ENCODE data around the gene KCTD21. TPM values are rescaled to one million over a fixed set of nuclear protein-coding genes. Genes with fewer than 3 reads are reported as not detected.

Gene KCTD21
- total RNA-seq, 1 experiment from 2014 or later, result 9.7 TPM

- Histone ChIP-seq H3K9me3 (ENCODE audit: control insufficient read depth, insufficient read depth, low read depth, low read length) (no peaks in the 10 kb centered on the region), H3K27me3 (ENCODE audit: control insufficient read depth, insufficient read depth, low read length) (no peaks in the 10 kb centered on the region), H3K27ac (ENCODE audit: low read length) (no peak overlapping the region), H3K4me1 (ENCODE audit: control insufficient read depth, insufficient read depth, low read length) (no peaks in the 10 kb centered on the region), H3K4me3 (ENCODE audit: low read depth in 2 of 2, low read length in 2 of 2) (no peak overlapping the region), H3K36me3 (ENCODE audit: control insufficient read depth, insufficient read depth, low read length) (no peaks in the 10 kb centered on the region)
- ChIA-PET POLR2A (no interaction called here), CTCF (interaction anchor here (0.8 to 1.4 kb wide), 7 partner anchors 9 to 689 kb away, joined by 3 to 20 read pairs (median 4); partner anchors contain the start of gene GAB2)
- BruUV-seq (replicated peaks), result no TSS peak
- no peak for TF ChIP-seq POLR2AphosphoS5 (IDR thresholded peaks at IDR 0.05; ENCODE audit: low read depth, low read length)
- TF ChIP-seq REST (IDR thresholded peaks at IDR 0.05; ENCODE audit: insufficient read depth in 1 of 2, low read depth in 2 of 2, low read length in 1 of 2), result no peak
- in situ Hi-C loops (cut with HindIII; ENCODE audit: low pct_unique_long_range_greater_than_20kb, low sequenced_read_pairs), result no loop called here
- no peak for DNase-seq (ENCODE audit: low read depth, low spot score)
- no peak for ATAC-seq
- intact Hi-C loops (cut with micrococcal nuclease; ENCODE audit: unreplicated experiment), result loop anchor here (1.0 to 2.0 kb wide), 2 partner anchors 187 to 336 kb away; no protein-coding TSS in a partner anchor
Observed at GRCh38 chr11:78227921-78228320, 39.5 kb upstream of the KCTD21 start.

- H3K9me3 ChIP-seq (ENCODE audit: control insufficient read depth, insufficient read depth, low read depth, low read length), result no peaks in the 10 kb centered on the region
- no peak for ATAC-seq
- ChIA-PET POLR2A (no interaction called here), CTCF (interaction anchor here (1.4 kb wide), 1 partner anchor 337 kb away, joined by 20 read pairs; no protein-coding TSS in a partner anchor)
- H3K27ac ChIP-seq (ENCODE audit: low read length), result no peak overlapping the region
- intact Hi-C loops (cut with micrococcal nuclease; ENCODE audit: unreplicated experiment) (no loop called here), in situ Hi-C loops (cut with HindIII; ENCODE audit: low pct_unique_long_range_greater_than_20kb, low sequenced_read_pairs) (no loop called here)
- H3K27me3 ChIP-seq (ENCODE audit: control insufficient read depth, insufficient read depth, low read length), result no peaks in the 10 kb centered on the region
- TF ChIP-seq SIN3A (IDR thresholded peaks at IDR 0.05; ENCODE audit: borderline replicate concordance, insufficient read depth, low read depth, low read length) (no peak), POLR2AphosphoS5 (IDR thresholded peaks at IDR 0.05; ENCODE audit: low read depth, low read length) (no peak), REST (IDR thresholded peaks at IDR 0.05; ENCODE audit: insufficient read depth in 1 of 2, low read depth in 2 of 2, low read length in 1 of 2) (no peak), CTCF (IDR thresholded peaks at IDR 0.05) (no peak), TCF7L2 (IDR thresholded peaks at IDR 0.05; ENCODE audit: low read depth, low read length) (no peak)
- H3K4me1 ChIP-seq (ENCODE audit: control insufficient read depth, insufficient read depth, low read length), result no peaks in the 10 kb centered on the region
- H3K36me3 ChIP-seq (ENCODE audit: control insufficient read depth, insufficient read depth, low read length), result no peaks in the 10 kb centered on the region
- no peak for DNase-seq (ENCODE audit: low read depth, low spot score)
- BruUV-seq (replicated peaks), result no TSS peak
- H3K4me3 ChIP-seq (ENCODE audit: low read depth in 2 of 2, low read length in 2 of 2), result no peak overlapping the region
Observed at GRCh38 chr11:78226684-78227680, 38.6 kb upstream of the KCTD21 start.

All from Panc1 (cell line).